HepG2 (cell line): Measurements from ENCODE around the gene GOLGA6D. TPM values are rescaled to one million over a fixed set of nuclear protein-coding genes. Genes with fewer than 3 reads are reported as not detected.
A peak's percentile ranks its signal among the peaks of the same experiment; 100 is the strongest.

Experiments used
- BHLHE40 ChIP-seq: IDR thresholded peaks from 2 replicates; pipeline ENCODE4 v1.6.1; 2011; ENCODE audit warnings: low read length, improper control_type of control experiment
- GTF2F1 ChIP-seq: fragments of 150-350 bp; IDR thresholded peaks from 2 replicates; pipeline ENCODE4 v1.6.1; 2014; ENCODE audit warnings: low read length
- PITX1 ChIP-seq: sonication (generic); formaldehyde crosslinking; IDR thresholded peaks from 2 replicates; pipeline ENCODE4 v1.5.1; 2020; ENCODE audit warnings: mild to moderate bottlenecking, missing genetic modification reagents
- RNF2 ChIP-seq: fragments of 450-650 bp; conservative IDR thresholded peaks from 2 replicates; pipeline ENCODE4 v1.6.1; 2016; ENCODE audit warnings: low read depth
- RORA ChIP-seq: sonication (generic); formaldehyde crosslinking; IDR thresholded peaks from 2 replicates; pipeline ENCODE4 v1.5.0; 2020; ENCODE audit warnings: mild to moderate bottlenecking, missing genetic modification reagents, moderate library complexity
- TAF15 ChIP-seq: fragments of 200-400 bp; formaldehyde crosslinking; IDR thresholded peaks from one replicate; pipeline ENCODE4 v1.6.1; 2018; ENCODE audit warnings: mild to moderate bottlenecking, low read depth, low read length; ENCODE audit not compliant: poor library complexity, severe bottlenecking
- U2AF1 ChIP-seq: fragments of 200-400 bp; formaldehyde crosslinking; optimal IDR thresholded peaks from 2 replicates; pipeline ENCODE3; 2017; ENCODE audit warnings: mild to moderate bottlenecking, low read depth, low read length
- ZFYVE20 ChIP-seq: sonication (generic); formaldehyde crosslinking; IDR thresholded peaks from 2 replicates; pipeline ENCODE4 v1.8.0; 2023; ENCODE audit warnings: low read depth, mild to moderate bottlenecking, moderate library complexity, missing genetic modification reagents, borderline replicate concordance
- ZNF746 ChIP-seq: sonication (generic); formaldehyde crosslinking; IDR thresholded peaks from 2 replicates; pipeline ENCODE4 v1.8.0; 2022; ENCODE audit warnings: mild to moderate bottlenecking, missing genetic modification reagents
- polyA plus RNA-seq, 8 experiments: library from polyadenylated mRNA; depleted of rRNA in 3 of 8; stranded (reverse) in 7 of 8; unstranded in 1 of 8; fragments of >200 nt; fragmentation: Illumina TruSeq in 4 of 8; extraction: Trizol in 4 of 8; gene quantifications; 2 replicates each; pipeline versions ENCODE4 v1.2.1 to v1.2.3, GENCODE V29; 2011 to 2016; ENCODE audit warnings: low read depth in 4 of 8, missing spikeins in 1 of 8, mixed read lengths in 1 of 8; ENCODE audit not compliant: insufficient read depth in 1 of 8
- total RNA-seq, 5 experiments: library from RNA; depleted of rRNA; stranded (reverse); fragments of >200 nt; fragmentation: Illumina TruSeq; extraction: Trizol; gene quantifications; 2 replicates each; pipeline ENCODE4 v1.2.3, GENCODE V29; 2016; ENCODE audit warnings: low read depth in 1 of 5
- TF ChIP-seq, protein P1 (sequence below): sonication (generic); formaldehyde crosslinking; IDR thresholded peaks from 2 replicates; pipeline ENCODE4 v1.4.0; 2020; ENCODE audit warnings: missing genetic modification reagents, borderline replicate concordance
- TF ChIP-seq, protein P2 (sequence below): sonication (generic); formaldehyde crosslinking; IDR thresholded peaks from 2 replicates; pipeline ENCODE4 v1.5.0; 2020; ENCODE audit warnings: mild to moderate bottlenecking, missing genetic modification reagents
- TF ChIP-seq, protein P3 (sequence below): IDR thresholded peaks from 2 replicates; pipeline ENCODE4 v1.6.1; 2018; ENCODE audit warnings: missing genetic modification reagents, mild to moderate bottlenecking, missing compliant biosample characterization
- TF ChIP-seq, protein P4 (sequence below): fragments of 450-650 bp; IDR thresholded peaks from 2 replicates; pipeline ENCODE4 v1.6.1; 2017
- TF ChIP-seq, protein P5 (sequence below): sonication (generic); formaldehyde crosslinking; IDR thresholded peaks from 2 replicates; pipeline ENCODE4 v1.4.0; 2020; ENCODE audit warnings: missing genetic modification reagents, borderline replicate concordance
- TF ChIP-seq, protein P6 (sequence below): sonication (generic); formaldehyde crosslinking; IDR thresholded peaks from 2 replicates; pipeline ENCODE4 v1.9.0; 2021; ENCODE audit warnings: missing genetic modification reagents, borderline replicate concordance

Gene GOLGA6D
- total and polyA plus RNA-seq, 2 of the 13 experiments (the other 11 are each of a cell fraction or from before 2014, with no cell fraction given), result 0.04 TPM; not detected in 1

DNA sequence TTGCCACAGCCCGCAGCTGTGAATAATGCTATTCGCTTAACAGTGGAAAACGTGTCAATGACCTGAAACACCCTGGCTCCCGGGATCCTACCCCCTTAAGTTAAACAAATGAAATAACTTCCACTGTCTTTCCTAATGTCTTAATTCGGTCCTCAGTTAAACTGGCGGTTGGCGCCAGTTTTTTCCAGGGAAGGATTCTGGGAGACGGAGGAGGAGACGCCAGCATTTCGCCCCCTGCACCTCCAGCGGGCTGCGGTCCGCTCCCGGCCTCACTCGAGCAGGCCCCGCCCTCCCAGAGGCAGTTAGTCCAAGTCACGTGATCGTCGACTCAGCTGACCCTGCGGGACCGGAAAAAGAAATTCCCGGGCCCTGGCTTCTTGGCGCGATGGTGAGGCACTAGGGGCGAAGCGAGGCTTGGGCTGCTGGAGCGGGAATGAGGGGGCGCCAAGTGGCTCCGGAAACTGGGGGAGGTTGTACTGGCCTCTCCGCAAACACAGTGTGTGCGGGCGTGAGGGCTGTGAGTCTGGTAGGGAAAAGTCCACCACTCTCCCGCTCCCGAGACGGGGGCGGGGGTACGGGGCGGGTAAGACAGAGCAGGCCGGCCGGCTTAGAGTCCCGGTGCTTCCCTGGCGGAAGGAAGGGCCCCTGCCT is 53.2 kb downstream of the GOLGA6D start, which contains the start of gene COMMD4 (continued):
- TF ChIP-seq, protein P1, sequence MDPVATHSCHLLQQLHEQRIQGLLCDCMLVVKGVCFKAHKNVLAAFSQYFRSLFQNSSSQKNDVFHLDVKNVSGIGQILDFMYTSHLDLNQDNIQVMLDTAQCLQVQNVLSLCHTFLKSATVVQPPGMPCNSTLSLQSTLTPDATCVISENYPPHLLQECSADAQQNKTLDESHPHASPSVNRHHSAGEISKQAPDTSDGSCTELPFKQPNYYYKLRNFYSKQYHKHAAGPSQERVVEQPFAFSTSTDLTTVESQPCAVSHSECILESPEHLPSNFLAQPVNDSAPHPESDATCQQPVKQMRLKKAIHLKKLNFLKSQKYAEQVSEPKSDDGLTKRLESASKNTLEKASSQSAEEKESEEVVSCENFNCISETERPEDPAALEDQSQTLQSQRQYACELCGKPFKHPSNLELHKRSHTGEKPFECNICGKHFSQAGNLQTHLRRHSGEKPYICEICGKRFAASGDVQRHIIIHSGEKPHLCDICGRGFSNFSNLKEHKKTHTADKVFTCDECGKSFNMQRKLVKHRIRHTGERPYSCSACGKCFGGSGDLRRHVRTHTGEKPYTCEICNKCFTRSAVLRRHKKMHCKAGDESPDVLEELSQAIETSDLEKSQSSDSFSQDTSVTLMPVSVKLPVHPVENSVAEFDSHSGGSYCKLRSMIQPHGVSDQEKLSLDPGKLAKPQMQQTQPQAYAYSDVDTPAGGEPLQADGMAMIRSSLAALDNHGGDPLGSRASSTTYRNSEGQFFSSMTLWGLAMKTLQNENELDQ (CRISPR knock-in tag), result 0 out of 2 replicates have a peak, but pooled peaks have one; percentile 19
- TF ChIP-seq PITX1 (CRISPR knock-in tag) (peak; percentile 27; the same call in 1 of the 2 replicates), U2AF1 (no peak), BHLHE40 (peak; percentile 70), GTF2F1 (peak; percentile 92), TAF15 (no peak), ZFYVE20 (no peak), ZNF746 (peak; percentile 87), RORA (CRISPR knock-in tag) (no peak), RNF2 (0 out of 2 replicates have a peak, but pooled peaks have one; percentile 69)
- TF ChIP-seq, protein P2, sequence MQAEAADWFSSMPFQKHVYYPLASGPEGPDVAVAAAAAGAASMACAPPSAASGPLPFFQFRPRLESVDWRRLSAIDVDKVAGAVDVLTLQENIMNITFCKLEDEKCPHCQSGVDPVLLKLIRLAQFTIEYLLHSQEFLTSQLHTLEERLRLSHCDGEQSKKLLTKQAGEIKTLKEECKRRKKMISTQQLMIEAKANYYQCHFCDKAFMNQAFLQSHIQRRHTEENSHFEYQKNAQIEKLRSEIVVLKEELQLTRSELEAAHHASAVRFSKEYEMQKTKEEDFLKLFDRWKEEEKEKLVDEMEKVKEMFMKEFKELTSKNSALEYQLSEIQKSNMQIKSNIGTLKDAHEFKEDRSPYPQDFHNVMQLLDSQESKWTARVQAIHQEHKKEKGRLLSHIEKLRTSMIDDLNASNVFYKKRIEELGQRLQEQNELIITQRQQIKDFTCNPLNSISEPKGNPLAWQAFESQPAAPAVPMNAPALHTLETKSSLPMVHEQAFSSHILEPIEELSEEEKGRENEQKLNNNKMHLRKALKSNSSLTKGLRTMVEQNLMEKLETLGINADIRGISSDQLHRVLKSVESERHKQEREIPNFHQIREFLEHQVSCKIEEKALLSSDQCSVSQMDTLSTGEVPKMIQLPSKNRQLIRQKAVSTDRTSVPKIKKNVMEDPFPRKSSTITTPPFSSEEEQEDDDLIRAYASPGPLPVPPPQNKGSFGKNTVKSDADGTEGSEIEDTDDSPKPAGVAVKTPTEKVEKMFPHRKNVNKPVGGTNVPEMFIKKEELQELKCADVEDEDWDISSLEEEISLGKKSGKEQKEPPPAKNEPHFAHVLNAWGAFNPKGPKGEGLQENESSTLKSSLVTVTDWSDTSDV (CRISPR knock-in tag), result 0 out of 2 replicates have a peak, but pooled peaks have one; percentile 51
- TF ChIP-seq, protein P3, sequence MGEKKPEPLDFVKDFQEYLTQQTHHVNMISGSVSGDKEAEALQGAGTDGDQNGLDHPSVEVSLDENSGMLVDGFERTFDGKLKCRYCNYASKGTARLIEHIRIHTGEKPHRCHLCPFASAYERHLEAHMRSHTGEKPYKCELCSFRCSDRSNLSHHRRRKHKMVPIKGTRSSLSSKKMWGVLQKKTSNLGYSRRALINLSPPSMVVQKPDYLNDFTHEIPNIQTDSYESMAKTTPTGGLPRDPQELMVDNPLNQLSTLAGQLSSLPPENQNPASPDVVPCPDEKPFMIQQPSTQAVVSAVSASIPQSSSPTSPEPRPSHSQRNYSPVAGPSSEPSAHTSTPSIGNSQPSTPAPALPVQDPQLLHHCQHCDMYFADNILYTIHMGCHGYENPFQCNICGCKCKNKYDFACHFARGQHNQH (CRISPR knock-in tag), result peak; percentile 92
- TF ChIP-seq, protein P4, sequence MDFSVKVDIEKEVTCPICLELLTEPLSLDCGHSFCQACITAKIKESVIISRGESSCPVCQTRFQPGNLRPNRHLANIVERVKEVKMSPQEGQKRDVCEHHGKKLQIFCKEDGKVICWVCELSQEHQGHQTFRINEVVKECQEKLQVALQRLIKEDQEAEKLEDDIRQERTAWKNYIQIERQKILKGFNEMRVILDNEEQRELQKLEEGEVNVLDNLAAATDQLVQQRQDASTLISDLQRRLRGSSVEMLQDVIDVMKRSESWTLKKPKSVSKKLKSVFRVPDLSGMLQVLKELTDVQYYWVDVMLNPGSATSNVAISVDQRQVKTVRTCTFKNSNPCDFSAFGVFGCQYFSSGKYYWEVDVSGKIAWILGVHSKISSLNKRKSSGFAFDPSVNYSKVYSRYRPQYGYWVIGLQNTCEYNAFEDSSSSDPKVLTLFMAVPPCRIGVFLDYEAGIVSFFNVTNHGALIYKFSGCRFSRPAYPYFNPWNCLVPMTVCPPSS, result peak; percentile 93; the same call in 1 of the 2 replicates
- TF ChIP-seq, protein P5, sequence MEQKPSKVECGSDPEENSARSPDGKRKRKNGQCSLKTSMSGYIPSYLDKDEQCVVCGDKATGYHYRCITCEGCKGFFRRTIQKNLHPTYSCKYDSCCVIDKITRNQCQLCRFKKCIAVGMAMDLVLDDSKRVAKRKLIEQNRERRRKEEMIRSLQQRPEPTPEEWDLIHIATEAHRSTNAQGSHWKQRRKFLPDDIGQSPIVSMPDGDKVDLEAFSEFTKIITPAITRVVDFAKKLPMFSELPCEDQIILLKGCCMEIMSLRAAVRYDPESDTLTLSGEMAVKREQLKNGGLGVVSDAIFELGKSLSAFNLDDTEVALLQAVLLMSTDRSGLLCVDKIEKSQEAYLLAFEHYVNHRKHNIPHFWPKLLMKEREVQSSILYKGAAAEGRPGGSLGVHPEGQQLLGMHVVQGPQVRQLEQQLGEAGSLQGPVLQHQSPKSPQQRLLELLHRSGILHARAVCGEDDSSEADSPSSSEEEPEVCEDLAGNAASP (CRISPR knock-in tag), result peak; percentile 62; the same call in 1 of the 2 replicates
- TF ChIP-seq, protein P6, sequence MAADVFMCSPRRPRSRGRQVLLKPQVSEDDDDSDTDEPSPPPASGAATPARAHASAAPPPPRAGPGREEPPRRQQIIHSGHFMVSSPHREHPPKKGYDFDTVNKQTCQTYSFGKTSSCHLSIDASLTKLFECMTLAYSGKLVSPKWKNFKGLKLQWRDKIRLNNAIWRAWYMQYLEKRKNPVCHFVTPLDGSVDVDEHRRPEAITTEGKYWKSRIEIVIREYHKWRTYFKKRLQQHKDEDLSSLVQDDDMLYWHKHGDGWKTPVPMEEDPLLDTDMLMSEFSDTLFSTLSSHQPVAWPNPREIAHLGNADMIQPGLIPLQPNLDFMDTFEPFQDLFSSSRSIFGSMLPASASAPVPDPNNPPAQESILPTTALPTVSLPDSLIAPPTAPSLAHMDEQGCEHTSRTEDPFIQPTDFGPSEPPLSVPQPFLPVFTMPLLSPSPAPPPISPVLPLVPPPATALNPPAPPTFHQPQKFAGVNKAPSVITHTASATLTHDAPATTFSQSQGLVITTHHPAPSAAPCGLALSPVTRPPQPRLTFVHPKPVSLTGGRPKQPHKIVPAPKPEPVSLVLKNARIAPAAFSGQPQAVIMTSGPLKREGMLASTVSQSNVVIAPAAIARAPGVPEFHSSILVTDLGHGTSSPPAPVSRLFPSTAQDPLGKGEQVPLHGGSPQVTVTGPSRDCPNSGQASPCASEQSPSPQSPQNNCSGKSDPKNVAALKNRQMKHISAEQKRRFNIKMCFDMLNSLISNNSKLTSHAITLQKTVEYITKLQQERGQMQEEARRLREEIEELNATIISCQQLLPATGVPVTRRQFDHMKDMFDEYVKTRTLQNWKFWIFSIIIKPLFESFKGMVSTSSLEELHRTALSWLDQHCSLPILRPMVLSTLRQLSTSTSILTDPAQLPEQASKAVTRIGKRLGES (CRISPR knock-in tag), result no peak
